GM21390 (cell line): ENCODE data around the gene PKD2L2.
"Not testable (repeated sequence)": the region's sequence is repeated elsewhere in the genome, so short reads cannot be mapped to it uniquely, and the experiment has no call there.

ENCODE experiments used
- ATAC-seq: cut with Tn5 transposase; IDR thresholded peaks from one replicate; pipeline ENCODE4 v1.9.1; 2021; ENCODE audit not compliant: unreplicated experiment

PKD2L2 gene

DNA sequence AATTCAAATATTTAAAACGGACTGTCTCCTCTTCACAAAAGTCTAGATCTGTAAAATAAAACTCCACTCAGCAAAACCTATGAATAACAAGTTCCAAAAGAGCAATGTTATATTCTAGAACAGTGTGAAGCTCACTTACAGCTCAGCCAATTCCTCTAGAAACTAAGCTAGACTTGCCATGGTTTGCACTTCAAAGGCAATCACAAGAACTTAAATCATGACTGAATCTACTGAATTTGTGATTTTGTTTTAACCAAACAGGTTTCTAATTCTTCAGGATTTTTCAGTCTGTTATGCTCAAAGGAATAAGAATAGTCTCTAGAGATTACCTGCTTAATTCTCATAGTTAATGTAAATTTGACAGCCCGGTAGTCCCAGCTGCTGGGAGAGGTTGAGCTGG, 1.4 kb upstream of the PKD2L2 start:
- no peak for ATAC-seq

GRCh38 chr5:137888466-137888862, 793 bp upstream of the PKD2L2 start:
- no peak for ATAC-seq

DNA sequence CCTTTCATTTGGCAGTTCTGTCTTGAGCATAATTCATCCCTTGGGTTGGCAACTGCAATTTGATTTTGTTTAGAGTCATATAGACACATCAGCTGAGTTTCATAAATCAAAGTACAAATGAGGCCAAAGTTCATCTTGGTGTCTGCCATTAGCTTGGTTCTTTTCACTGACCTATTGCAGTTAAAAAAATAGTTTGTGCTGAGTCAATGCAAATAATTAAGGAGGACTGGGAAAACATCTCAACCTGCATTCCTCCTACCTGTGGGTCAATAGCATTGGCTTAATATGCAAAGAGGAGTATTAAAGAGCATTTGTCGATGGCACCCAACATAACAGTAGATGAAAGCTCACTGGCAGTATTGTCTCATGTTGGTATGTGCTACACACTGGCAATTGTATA, 1.6 kb downstream of the PKD2L2 start:
- no peak for ATAC-seq

DNA sequence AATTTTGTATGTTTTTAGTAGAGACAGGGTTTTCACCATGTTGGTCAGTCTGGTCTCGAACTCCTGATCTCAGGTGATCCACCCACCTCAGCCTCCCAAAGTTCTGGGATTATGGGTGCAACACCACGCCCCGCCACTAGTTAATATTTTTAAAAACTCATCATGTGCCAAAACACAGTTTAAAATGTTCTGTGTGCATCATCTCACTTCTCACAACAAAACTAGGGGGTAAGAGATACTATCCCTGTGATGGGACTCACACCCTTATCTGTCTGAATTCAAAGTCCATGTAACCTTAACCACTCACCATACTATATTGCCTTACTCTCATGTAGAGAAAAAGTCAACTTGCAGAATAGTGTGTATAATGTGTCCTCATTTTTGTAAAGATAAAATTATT, 2.6 kb downstream of the PKD2L2 start:
- ATAC-seq = no peak

DNA sequence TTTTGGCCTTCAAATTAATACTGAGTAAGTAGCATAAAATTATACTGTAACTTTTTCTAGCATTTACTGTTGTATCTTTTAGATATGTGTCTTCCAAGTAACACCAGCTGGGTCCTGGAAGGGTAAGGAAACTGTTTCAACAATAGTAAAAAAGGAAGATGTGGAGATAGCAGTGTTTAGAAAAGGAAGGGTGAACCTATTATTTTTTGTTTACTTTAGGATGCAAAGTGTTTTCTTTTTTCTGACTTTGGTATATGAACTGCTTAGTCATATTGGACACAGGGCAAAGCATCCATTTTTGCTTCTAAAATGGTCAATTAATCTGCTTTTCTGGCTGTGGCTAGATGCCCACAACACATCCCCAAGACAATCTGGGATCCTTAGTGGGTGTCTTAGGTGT, 5.3 kb downstream of the PKD2L2 start:
- no peak for ATAC-seq

GRCh38 chr5:137896560-137896959, 7.3 kb downstream of the PKD2L2 start:
- no peak for ATAC-seq

DNA sequence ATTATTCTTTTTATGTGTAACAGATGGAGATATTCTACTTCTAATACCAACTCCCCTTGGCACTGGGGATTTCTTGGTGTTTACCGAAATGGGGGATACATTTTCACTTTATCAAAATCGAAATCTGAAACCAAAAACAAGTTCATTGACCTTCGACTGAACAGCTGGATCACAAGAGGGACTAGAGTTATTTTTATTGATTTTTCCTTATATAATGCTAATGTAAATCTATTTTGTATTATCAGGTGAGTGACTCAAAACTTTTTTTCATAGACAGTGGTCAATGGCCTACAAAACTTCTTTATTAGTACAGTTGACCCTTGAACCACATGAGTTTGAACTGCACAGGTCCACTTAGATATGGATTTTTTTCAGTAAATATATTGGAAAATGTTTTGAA, 10.2 kb downstream of the PKD2L2 start:
- no peak for ATAC-seq

GRCh38 chr5:137901011-137901817, 12.0 kb downstream of the PKD2L2 start:
- ATAC-seq = no peak

DNA sequence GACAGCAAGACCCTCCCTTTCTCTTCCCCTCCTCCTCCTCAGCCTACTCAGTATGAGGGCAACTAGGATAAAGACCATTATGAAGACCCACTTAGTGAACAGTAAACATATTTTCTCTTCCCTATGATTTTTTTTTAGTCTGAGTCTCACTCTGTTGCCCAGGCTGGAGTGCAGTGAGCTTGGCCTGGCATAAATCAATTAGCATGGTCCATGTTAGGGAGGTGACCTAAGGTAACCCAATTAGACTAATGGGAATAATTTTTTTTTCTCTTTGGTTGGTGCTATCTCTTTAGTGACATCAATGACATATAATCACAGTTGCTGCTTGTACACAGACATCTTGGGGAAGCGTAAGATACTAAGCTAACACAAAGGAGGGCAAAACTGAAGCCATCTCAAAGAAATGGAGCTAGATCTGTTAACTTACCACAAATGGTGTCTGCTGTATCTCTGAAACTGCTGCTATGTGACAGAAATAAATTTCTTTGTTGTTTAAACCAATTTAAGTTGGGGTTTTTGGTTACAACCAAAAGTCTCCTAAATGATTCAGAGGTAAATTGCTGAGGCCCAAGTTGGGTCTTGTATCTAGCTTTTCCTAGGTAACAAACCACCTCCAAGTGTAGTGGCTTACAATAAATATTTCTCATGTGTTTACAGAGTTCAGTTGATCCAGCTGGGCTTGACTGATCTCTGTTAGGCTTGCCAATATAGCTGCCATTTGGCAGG, 13.3 kb downstream of the PKD2L2 start:
- ATAC-seq = no peak

DNA sequence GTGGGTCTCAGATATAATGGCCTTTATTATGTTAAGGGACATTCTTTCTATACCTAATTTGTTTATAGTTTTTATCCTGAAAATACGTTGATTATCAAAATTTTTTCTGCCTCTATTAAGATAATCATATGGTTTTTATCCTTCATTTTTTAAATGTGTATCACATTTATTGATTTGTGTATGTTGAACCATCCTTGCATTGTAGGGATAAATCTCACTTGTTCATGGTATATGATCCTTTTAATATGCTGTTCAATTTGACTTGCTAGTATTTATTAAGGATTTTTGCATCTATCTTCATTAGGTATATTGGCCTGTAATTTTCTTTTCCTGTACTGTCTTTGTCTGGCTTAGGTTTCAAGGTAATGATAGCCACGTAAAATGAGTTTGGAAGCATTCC, 25.5 kb downstream of the PKD2L2 start:
- no peak for ATAC-seq

GRCh38 chr5:137916923-137917322, 27.7 kb downstream of the PKD2L2 start:
- no peak for ATAC-seq

DNA sequence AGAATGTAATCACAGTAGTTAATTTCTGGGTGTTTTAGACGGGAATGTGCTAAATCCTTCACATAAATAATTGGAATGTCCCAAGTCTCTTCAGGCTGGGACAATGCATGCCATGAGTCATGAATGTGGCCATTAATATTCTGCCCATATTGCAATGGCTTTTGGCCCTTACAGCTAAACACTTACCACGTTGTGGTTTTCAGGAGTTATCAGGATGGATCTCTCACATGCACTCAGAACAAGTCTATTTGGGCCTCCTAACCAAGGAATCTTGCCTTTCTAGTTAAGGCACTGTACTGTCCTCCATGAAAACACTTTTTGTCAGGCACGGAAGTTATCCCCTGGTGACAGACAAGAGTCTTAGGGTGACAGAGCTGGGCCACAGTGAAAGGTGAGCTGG, 32.7 kb downstream of the PKD2L2 start:
- ATAC-seq = no peak

- ATAC-seq = no peak
Observed at GRCh38 chr5:137923856-137924255, 34.6 kb downstream of the PKD2L2 start.

DNA sequence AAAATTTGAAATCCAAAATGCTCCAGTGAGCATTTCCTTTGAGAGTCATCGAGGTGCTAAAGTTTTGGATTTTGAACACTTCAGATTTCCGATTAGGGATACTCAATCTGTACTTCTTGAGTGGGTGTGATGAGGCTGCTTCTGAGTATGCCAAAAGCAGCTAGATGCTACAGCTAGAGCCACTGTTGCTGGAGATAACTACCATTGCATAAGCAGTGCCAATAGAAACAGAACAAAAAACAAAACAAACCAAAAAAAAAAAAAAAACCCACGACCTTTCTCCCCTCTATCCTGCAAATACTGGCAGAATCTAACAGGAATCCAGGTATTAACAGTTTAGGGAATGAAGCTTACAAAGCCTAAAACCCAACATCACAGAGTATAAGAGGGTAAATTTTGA, 43.5 kb downstream of the PKD2L2 start:
- no peak for ATAC-seq

- ATAC-seq = no peak
Observed at GRCh38 chr5:137933491-137933911, 44.2 kb downstream of the PKD2L2 start.

DNA sequence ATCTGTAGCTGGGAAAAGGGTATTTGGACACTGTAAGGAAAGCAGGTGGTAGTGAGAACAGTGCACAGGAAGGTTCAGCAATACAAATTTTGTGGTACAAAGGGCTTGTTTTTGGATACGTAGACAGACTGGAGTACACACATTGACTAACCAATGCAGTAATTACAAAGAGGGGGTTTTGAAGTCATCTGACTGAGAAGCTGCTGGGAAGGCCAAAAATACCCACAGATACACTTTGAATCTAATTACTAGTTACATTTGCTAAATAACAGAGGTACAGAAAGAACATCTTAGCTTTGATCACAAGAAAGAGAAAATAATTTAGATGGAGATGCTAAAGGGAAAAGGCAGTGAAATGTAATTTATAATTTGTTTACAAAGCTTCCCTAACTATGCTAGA, 45.9 kb downstream of the PKD2L2 start:
- ATAC-seq = peak; percentile 53

GRCh38 chr5:137935694-137936093, 46.4 kb downstream of the PKD2L2 start:
- no peak for ATAC-seq

- no peak for ATAC-seq
Observed at GRCh38 chr5:137937994-137938750, 48.9 kb downstream of the PKD2L2 start.

DNA sequence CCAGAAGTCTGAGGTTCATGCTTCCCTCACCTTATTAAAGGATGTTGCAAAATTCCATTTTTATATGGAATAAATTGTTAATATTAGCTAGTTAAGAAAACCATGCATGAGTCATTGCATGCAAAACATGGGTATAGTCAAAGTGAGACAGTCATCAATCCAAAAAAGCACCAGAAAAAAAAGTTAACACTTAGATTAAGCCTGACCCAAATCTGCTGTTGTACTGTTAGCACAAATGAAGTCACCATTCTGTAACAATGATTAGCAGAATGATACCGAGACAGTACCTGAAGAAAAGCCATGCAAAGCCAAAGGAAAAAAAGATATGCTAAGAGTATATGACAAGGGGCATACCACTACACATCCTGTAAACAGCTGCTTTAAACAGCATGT, 49.5 kb downstream of the PKD2L2 start:
- no peak for ATAC-seq

DNA sequence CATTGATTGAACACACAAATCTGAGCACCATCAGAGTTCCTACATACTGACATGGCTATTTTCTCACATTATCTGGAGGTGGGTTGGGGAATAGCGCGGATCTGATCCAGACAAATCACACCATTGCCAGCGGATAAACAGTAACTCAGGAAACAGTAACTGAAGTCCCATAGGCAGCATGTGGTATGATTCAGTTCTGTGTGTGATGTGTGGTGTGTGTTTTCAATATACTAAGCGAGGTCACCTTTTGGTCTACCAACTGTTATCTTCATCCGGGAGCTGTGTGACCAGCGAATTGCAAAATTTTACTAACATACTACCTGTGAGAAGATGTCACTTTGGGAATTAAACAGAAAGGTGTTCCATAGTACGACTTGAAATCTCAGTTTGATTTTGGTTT, 50.1 kb downstream of the PKD2L2 start:
- ATAC-seq = no peak

DNA sequence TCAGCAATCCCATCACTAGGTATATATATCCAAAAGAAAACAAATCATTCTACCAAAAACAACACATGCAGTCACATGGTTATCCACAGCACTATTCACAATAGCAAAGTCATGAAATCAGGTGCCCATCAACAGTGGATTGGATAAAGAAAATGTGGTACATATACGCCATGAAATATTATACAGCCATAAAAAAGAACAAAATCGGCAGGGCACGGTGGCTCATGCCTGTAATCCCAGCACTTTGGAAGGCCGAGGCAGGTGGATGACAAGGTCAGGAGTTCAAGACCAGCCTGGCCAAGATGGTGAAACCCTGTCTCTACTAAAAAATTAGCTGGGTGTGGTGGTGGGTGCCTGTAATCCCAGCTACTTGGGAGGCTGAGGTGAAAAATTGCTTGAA, 55.0 kb downstream of the PKD2L2 start:
- not testable (repeated sequence) for ATAC-seq

GRCh38 chr5:137945825-137946224, 56.6 kb downstream of the PKD2L2 start:
- ATAC-seq = no peak
